PC-3 (cell line): ENCODE data around the gene KNG1. TPM values are rescaled to one million over a fixed set of nuclear protein-coding genes. Genes with fewer than 3 reads are reported as not detected.

Experiments used
- ATAC-seq: fragments of 200-7000 bp; cut with Tn5 transposase; 2 replicates; pipeline ENCODE4 v1.9.1; 2020; ENCODE audit warnings: mild to moderate bottlenecking, moderate library complexity
- BruUV-seq: library from RNA; stranded (reverse); fragments of 400-500 nt; replicated peaks from 2 replicates; lab custom pipeline; 2021; lab: Mats Ljungman, UMichigan
- CTCF ChIA-PET: fragments of 300-600 bp; sonication (Branson Sonifier 250); formaldehyde crosslinking; loops from one replicate; lab custom pipeline; 2022; ENCODE audit warnings: antibody characterized with exemption; lab: Charles Lee
- POLR2A ChIA-PET: fragments of 300-600 bp; sonication (Branson Sonifier 250); formaldehyde crosslinking; loops from one replicate; lab custom pipeline; 2022; ENCODE audit warnings: antibody characterized with exemption; ENCODE audit not compliant: unreplicated experiment; lab: Charles Lee
- DNase-seq: peaks from one replicate; pipeline ENCODE4 v3.0.0-alpha.2; 2015
- H2AFZ ChIP-seq: fragments of 300-600 bp; sonication (generic); 2 replicates; pipeline ENCODE4 v1.6.0; 2016; ENCODE audit warnings: antibody characterized with exemption, low read length
- H3F3A ChIP-seq: fragments of 300-600 bp; sonication (generic); one replicate; pipeline ENCODE4 v1.6.0; 2017; ENCODE audit warnings: antibody characterized with exemption, low read length, control low read depth, mild to moderate bottlenecking; ENCODE audit not compliant: unreplicated experiment
- H3K27ac ChIP-seq: fragments of 300-600 bp; sonication (generic); 2 replicates; pipeline ENCODE4 v1.5.1; 2016; ENCODE audit warnings: mild to moderate bottlenecking, low read length
- H3K27me3 ChIP-seq: fragments of 300-600 bp; sonication (generic); 2 replicates; pipeline ENCODE4 v1.6.1; 2016; ENCODE audit warnings: low read length, mixed read lengths
- H3K36me3 ChIP-seq: fragments of 300-600 bp; sonication (generic); 2 replicates; pipeline ENCODE4 v1.6.1; 2016; ENCODE audit warnings: low read depth, mixed run types, low read length, mixed read lengths
- H3K4me1 ChIP-seq: fragments of 300-600 bp; sonication (generic); 2 replicates; pipeline ENCODE4 v1.5.1; 2016; ENCODE audit warnings: low read length; ENCODE audit not compliant: insufficient read depth
- H3K4me2 ChIP-seq: fragments of 300-600 bp; sonication (generic); 2 replicates; pipeline ENCODE4 v1.6.0; 2016; ENCODE audit warnings: low read length
- H3K4me3 ChIP-seq: fragments of 300-600 bp; sonication (generic); 2 replicates; pipeline ENCODE4 v1.5.1; 2016; ENCODE audit warnings: mild to moderate bottlenecking, low read length, mixed read lengths
- H3K79me2 ChIP-seq: fragments of 300-600 bp; sonication (generic); 2 replicates; pipeline ENCODE4 v1.6.1; 2017; ENCODE audit warnings: low read length, mixed read lengths
- H3K9ac ChIP-seq: fragments of 300-600 bp; sonication (generic); 2 replicates; pipeline ENCODE4 v1.6.0; 2016; ENCODE audit warnings: mild to moderate bottlenecking, low read length
- H3K9me2 ChIP-seq: fragments of 300-600 bp; sonication (generic); replicated peaks from 2 replicates; pipeline ENCODE4 v1.6.1; 2016; ENCODE audit warnings: mixed run types, low read length, mixed read lengths
- H3K9me3 ChIP-seq: fragments of 300-600 bp; sonication (generic); 2 replicates; pipeline ENCODE4 v1.6.1; 2016; ENCODE audit warnings: low read length, mixed read lengths
- H4K20me1 ChIP-seq: fragments of 300-600 bp; sonication (generic); 2 replicates; pipeline ENCODE4 v1.6.1; 2016; ENCODE audit warnings: low read length, mixed read lengths
- EZH2 ChIP-seq: fragments of 300-600 bp; sonication (generic); IDR thresholded peaks from one replicate; pipeline ENCODE4 v1.6.1; 2017; ENCODE audit warnings: antibody characterized with exemption, mild to moderate bottlenecking, low read length; ENCODE audit not compliant: unreplicated experiment
- EZH2phosphoT487 ChIP-seq: fragments of 300-600 bp; sonication (generic); IDR thresholded peaks from 2 replicates; pipeline ENCODE4 v1.6.1; 2018; ENCODE audit warnings: mild to moderate bottlenecking, antibody characterized with exemption, low read length, borderline replicate concordance
- intact Hi-C: fragments of 100-400 bp; cut with micrococcal nuclease; formaldehyde crosslinking; loops from 2 replicates; pipeline ENCODE4 v1.9.0; 2023
- total RNA-seq: library from RNA; depleted of rRNA; stranded (reverse); fragments of >200 nt; gene quantifications from 2 replicates; pipeline ENCODE4 v1.2.3, GENCODE V29; 2014
- TF ChIP-seq, protein P1 (sequence below): fragments of 300-600 bp; sonication (generic); conservative IDR thresholded peaks from 2 replicates; pipeline ENCODE4 v1.5.1; 2017; ENCODE audit warnings: antibody characterized with exemption, low read depth, mild to moderate bottlenecking, low read length

Gene KNG1
- total RNA-seq, 1 experiment from 2014 or later, result not detected

DNA sequence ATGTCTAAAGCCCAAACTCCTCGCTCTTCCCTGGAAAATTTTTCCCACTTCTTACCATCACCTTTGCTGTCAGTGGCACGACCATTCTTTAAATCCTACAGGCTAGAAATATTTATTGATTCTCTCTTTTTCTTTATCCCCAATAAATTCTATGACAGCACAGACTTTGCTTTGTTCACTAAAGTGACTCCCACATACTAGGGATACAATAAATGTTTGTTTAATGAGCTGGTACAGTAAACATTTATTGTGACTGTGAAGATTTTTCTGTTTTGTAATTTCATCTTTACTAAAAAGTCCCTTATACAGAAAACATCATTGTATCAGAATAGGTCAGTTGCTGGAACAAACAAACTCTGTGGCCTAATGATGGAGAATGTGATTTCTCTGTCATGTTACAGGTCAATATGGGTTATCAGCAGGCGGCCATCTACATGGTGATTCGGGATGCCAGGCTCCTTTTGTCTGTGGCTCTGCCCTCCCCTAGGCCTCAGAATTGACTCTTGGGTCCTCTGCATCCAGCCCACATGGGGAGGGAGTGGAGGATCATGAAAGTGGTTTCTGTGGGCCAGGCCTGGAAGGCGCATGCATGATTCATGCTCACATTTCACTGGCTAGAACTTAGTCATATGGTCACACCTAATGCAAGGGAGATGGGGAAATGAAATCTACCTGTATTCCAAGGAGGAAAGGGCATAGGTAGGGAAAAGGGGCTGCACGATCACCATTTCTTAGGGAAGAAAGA is 22.7 kb upstream of the KNG1 start:
- Histone ChIP-seq H3K4me3 (no peak overlapping the region), H3F3A (no peaks in the 10 kb centered on the region), H3K9me2 (no peaks in the 10 kb centered on the region; the same call in 1 of the 2 replicates), H3K4me1 (peaks cover 29% of the 10 kb centered on the region), H3K79me2 (no peaks in the 10 kb centered on the region), H4K20me1 (no peaks in the 10 kb centered on the region), H3K27ac (peak overlapping the region; percentile 78), H3K36me3 (no peaks in the 10 kb centered on the region), H3K4me2 (peak overlapping the region; percentile 30), H3K9me3 (no peaks in the 10 kb centered on the region), H3K9ac (peak overlapping the region; percentile 27; the same call in 1 of the 2 replicates), H3K27me3 (no peaks in the 10 kb centered on the region), H2AFZ (no peak overlapping the region)
- ATAC-seq (peak; percentile 70), DNase-seq (peak; percentile 64)
- CTCF ChIA-PET, result no interaction called here
- intact Hi-C loops, result no loop called here
- no TSS peak for BruUV-seq
- POLR2A ChIA-PET, result no interaction called here
- TF ChIP-seq, protein P1, sequence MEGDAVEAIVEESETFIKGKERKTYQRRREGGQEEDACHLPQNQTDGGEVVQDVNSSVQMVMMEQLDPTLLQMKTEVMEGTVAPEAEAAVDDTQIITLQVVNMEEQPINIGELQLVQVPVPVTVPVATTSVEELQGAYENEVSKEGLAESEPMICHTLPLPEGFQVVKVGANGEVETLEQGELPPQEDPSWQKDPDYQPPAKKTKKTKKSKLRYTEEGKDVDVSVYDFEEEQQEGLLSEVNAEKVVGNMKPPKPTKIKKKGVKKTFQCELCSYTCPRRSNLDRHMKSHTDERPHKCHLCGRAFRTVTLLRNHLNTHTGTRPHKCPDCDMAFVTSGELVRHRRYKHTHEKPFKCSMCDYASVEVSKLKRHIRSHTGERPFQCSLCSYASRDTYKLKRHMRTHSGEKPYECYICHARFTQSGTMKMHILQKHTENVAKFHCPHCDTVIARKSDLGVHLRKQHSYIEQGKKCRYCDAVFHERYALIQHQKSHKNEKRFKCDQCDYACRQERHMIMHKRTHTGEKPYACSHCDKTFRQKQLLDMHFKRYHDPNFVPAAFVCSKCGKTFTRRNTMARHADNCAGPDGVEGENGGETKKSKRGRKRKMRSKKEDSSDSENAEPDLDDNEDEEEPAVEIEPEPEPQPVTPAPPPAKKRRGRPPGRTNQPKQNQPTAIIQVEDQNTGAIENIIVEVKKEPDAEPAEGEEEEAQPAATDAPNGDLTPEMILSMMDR, result no peak
- TF ChIP-seq EZH2phosphoT487 (no peak), EZH2 (no peak)

DNA sequence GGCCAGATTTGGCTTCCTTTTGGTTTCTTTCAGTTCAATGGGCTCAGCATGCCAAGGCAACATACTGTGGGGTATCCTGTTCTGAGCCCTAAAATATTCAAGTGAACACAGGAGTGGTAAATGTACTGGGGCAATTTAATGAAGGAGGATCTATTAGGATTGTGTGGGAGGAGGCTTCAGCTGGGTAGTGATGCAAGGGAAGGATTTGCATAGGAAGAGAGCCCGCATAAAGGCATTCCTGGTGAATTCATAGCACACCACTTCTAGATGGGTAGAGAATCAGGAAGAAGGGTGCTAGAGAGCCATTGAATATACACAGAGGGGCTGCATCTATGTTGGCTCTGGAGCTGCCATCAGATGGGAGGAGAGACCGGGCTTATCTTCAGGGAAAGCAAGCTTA is 20.6 kb upstream of the KNG1 start:
- ATAC-seq (no peak), DNase-seq (no peak)
- no peaks in the 10 kb centered on the region for H3K36me3 ChIP-seq
- no peak overlapping the region for H3K27ac ChIP-seq
- H3K9me2 ChIP-seq, result peaks cover 6% of the 10 kb centered on the region; the same call in 1 of the 2 replicates
- no peaks in the 10 kb centered on the region for H3K79me2 ChIP-seq
- no peaks in the 10 kb centered on the region for H3K27me3 ChIP-seq
- no peaks in the 10 kb centered on the region for H3F3A ChIP-seq
- intact Hi-C loops, result no loop called here
- POLR2A ChIA-PET, result no interaction called here
- H4K20me1 ChIP-seq, result no peaks in the 10 kb centered on the region
- H2AFZ ChIP-seq, result no peak overlapping the region
- TF ChIP-seq, protein P1, result no peak
- TF ChIP-seq EZH2phosphoT487 (no peak), EZH2 (no peak)
- H3K4me3 ChIP-seq, result no peak overlapping the region
- CTCF ChIA-PET, result no interaction called here
- H3K4me2 ChIP-seq, result no peak overlapping the region
- no TSS peak for BruUV-seq
- H3K9me3 ChIP-seq, result no peaks in the 10 kb centered on the region
- H3K9ac ChIP-seq, result no peak overlapping the region
- peaks cover 29% of the 10 kb centered on the region for H3K4me1 ChIP-seq

DNA sequence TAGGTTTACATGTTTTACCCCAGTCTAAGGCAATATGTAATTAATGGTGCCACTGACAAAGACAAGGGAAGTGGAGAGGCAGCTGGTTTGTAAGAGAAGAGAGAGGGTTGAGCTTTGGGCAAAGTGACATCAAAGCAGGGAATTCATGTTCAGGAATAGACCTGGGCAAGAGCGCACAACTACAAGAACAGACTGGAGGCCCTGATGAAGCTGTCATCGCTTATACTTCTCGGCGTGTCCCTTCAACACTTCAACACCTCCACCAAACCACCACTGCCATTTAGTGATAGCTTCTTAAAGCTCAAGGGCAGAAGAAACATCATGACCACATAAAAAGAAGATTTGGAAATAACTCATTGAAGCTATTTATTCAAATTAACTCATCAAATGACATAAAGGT is 19.6 kb upstream of the KNG1 start:
- Histone ChIP-seq H3K36me3 (no peaks in the 10 kb centered on the region), H3K79me2 (no peaks in the 10 kb centered on the region), H3K9ac (no peak overlapping the region), H3K27me3 (no peaks in the 10 kb centered on the region), H3K4me2 (no peak overlapping the region), H3K9me3 (no peaks in the 10 kb centered on the region), H4K20me1 (no peaks in the 10 kb centered on the region), H3K27ac (no peak overlapping the region), H3K4me3 (no peak overlapping the region), H3K4me1 (peaks cover 28% of the 10 kb centered on the region), H3F3A (no peaks in the 10 kb centered on the region), H3K9me2 (peaks cover 6% of the 10 kb centered on the region; the same call in 1 of the 2 replicates), H2AFZ (no peak overlapping the region)
- ATAC-seq (no peak), DNase-seq (no peak)
- TF ChIP-seq EZH2 (no peak), EZH2phosphoT487 (no peak)
- TF ChIP-seq, protein P1, result no peak
- BruUV-seq, result no TSS peak
- intact Hi-C loops, result no loop called here
- CTCF ChIA-PET, result no interaction called here
- POLR2A ChIA-PET, result no interaction called here
